Fibroblast of skin of scalp (primary cell): ENCODE data around the gene MYOZ2. TPM values are rescaled to one million over a fixed set of nuclear protein-coding genes. Genes with fewer than 3 reads are reported as not detected.

Source experiments
- DNase-seq: peaks from one replicate; pipeline ENCODE4 v3.0.0-alpha.2; 2013
- polyA plus RNA-seq, 2 experiments: library from polyadenylated mRNA; unstranded; fragments of 120-200 nt; gene quantifications; one replicate each; pipeline ENCODE4 v1.2.1, GENCODE V29; 2013; ENCODE audit not compliant: insufficient read length in 2 of 2

MYOZ2 gene
- polyA plus RNA-seq (2013, experiment 1 of 2; ENCODE audit: insufficient read length): 0.78 TPM
- polyA plus RNA-seq (2013, experiment 2 of 2; ENCODE audit: insufficient read length): 7.5 TPM

- DNase-seq: peak; percentile 29
These were observed at the start of gene MYOZ2 for GRCh38 chr4:119135721-119136121. TSS of gene MYOZ2 (plus strand) at chr4:119135832. CDS start at chr4:119136526, 694 bp downstream.

GRCh38 chr4:119087121-119087520 lies 48.5 kb upstream of the MYOZ2 start:
- peak; percentile 22 for DNase-seq

GRCh38 chr4:119087656-119088055 lies 48.0 kb upstream of the MYOZ2 start:
- DNase-seq: no peak

- no peak for DNase-seq
These were observed 42.4 kb upstream of the MYOZ2 start for GRCh38 chr4:119093042-119093827.

GRCh38 chr4:119097282-119097900 lies 38.2 kb upstream of the MYOZ2 start:
- no peak for DNase-seq

GRCh38 chr4:119098306-119098705 lies 37.3 kb upstream of the MYOZ2 start:
- DNase-seq: no peak

GRCh38 chr4:119099227-119099810 lies 36.3 kb upstream of the MYOZ2 start:
- DNase-seq: peak; percentile 22

GRCh38 chr4:119100655-119101054 lies 35.0 kb upstream of the MYOZ2 start:
- no peak for DNase-seq

- DNase-seq: peak; percentile 98
These were observed 32.4 kb upstream of the MYOZ2 start for GRCh38 chr4:119103263-119103662.

GRCh38 chr4:119104644-119105273 lies 30.9 kb upstream of the MYOZ2 start:
- no peak for DNase-seq

- no peak for DNase-seq
These were observed 30.0 kb upstream of the MYOZ2 start for GRCh38 chr4:119105605-119106004.

GRCh38 chr4:119106036-119107000 lies 29.3 kb upstream of the MYOZ2 start:
- no peak for DNase-seq

GRCh38 chr4:119110121-119110520 lies 25.5 kb upstream of the MYOZ2 start:
- DNase-seq: no peak

- DNase-seq: no peak
These were observed 24.3 kb upstream of the MYOZ2 start for GRCh38 chr4:119111296-119111695.

GRCh38 chr4:119113033-119113655 lies 22.5 kb upstream of the MYOZ2 start:
- DNase-seq: peak; percentile 84

- no peak for DNase-seq
These were observed 19.6 kb upstream of the MYOZ2 start for GRCh38 chr4:119116021-119116420.

- DNase-seq: peak; percentile 54
These were observed 18.4 kb upstream of the MYOZ2 start for GRCh38 chr4:119116925-119117900.

- peak; percentile 23 for DNase-seq
These were observed 17.2 kb upstream of the MYOZ2 start for GRCh38 chr4:119118397-119118796.

- peak; percentile 22 for DNase-seq
These were observed 11.3 kb upstream of the MYOZ2 start for GRCh38 chr4:119124352-119124751.

GRCh38 chr4:119125931-119126330 lies 9.7 kb upstream of the MYOZ2 start:
- DNase-seq: no peak
